B cell (primary cell): ENCODE measurements around the gene APP.

ENCODE experiments used
- EZH2 ChIP-seq: IDR thresholded peaks from 2 replicates; pipeline ENCODE4 v1.6.1; 2012; ENCODE audit warnings: borderline replicate concordance, low read depth, mild to moderate bottlenecking, moderate library complexity, low read length; ENCODE audit not compliant: insufficient read depth, poor library complexity, severe bottlenecking
- TF ChIP-seq, protein P1 (sequence below): fragments of 200-600 bp; IDR thresholded peaks from one replicate; pipeline ENCODE4 v1.8.0; 2022; ENCODE audit warnings: antibody characterized with exemption, mild to moderate bottlenecking

GRCh38 chr21:25977068-25977611 is 193.4 kb downstream of the APP start:
- TF ChIP-seq, protein P1, sequence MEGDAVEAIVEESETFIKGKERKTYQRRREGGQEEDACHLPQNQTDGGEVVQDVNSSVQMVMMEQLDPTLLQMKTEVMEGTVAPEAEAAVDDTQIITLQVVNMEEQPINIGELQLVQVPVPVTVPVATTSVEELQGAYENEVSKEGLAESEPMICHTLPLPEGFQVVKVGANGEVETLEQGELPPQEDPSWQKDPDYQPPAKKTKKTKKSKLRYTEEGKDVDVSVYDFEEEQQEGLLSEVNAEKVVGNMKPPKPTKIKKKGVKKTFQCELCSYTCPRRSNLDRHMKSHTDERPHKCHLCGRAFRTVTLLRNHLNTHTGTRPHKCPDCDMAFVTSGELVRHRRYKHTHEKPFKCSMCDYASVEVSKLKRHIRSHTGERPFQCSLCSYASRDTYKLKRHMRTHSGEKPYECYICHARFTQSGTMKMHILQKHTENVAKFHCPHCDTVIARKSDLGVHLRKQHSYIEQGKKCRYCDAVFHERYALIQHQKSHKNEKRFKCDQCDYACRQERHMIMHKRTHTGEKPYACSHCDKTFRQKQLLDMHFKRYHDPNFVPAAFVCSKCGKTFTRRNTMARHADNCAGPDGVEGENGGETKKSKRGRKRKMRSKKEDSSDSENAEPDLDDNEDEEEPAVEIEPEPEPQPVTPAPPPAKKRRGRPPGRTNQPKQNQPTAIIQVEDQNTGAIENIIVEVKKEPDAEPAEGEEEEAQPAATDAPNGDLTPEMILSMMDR: no peak
- no peak for TF ChIP-seq EZH2
